ENCODE results near the gene MMP14.

GRCh38 chr14:22882064-22882463 lies 45.7 kb downstream of the MMP14 start:
- TF ChIP-seq CTCF (conservative IDR thresholded peaks at IDR 0.05; ENCODE audit: low read length) (no peak), EZH2phosphoT487 (IDR thresholded peaks at IDR 0.05; ENCODE audit: borderline replicate concordance, low read depth, low read length) (no peak)
